Measurements from ENCODE around the gene LRRC75A.
"Not testable (repeated sequence)": the region's sequence is repeated elsewhere in the genome, so short reads cannot be mapped to it uniquely, and the experiment has no call there.

The LRRC75A gene

DNA sequence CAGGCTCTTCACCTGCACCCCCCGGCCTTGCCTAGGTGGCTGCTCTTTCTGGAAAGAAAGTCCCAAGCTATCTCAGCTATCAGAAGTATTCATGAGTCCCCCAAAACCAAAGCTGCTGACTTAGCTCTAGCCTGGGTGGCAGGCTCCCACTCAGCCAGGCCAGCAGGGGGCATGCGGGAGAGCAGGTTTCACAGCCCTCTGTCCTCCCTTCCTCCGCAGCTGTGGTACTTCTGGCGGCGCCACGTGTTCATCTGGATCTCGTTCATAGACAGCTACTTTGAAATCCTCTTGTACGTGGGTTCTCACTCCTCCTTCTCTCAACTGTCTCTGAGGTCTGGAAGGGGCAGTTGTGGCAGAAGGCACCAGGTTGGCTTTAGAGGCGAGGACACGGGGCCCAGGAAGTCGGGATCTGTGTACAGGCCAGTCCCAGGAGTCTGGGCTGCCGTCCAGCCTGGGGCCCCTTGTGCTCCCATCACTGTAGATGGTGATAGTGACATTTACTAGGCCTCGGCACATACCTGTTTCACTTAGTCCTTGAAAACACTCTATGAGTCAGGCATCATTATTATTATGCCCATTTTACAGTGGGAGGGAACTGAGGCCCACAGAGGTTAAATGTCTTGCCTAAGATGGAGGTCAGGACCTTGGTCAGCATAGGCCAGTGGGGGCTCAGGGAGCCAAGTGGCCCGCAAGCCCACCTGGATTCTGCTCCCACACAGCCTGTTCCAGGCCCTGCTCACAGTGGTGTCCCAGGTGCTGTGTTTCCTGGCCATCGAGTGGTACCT is 63.7 kb downstream of the LRRC75A start:
- DNase-seq = no peak

DNA sequence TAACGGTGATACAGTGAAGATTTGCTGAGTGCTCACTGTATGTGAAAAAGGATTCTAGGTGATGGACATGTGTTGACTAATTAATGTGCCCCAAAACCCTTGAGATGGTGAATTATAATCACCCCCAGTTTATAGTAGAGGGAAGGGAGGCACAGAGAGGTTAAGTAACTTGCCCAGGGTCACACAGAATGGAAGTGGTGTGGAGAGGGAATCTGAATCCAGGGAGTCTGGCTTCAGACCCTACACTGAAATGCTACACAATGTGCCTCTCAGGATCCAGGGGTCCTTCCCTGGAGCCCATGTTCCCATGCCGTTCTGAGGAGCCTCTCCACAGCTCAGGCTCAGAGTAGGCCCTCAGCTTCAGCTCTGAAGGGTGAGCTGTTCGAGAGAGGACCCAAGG is 65.0 kb downstream of the LRRC75A start:
- DNase-seq = no peak

DNA sequence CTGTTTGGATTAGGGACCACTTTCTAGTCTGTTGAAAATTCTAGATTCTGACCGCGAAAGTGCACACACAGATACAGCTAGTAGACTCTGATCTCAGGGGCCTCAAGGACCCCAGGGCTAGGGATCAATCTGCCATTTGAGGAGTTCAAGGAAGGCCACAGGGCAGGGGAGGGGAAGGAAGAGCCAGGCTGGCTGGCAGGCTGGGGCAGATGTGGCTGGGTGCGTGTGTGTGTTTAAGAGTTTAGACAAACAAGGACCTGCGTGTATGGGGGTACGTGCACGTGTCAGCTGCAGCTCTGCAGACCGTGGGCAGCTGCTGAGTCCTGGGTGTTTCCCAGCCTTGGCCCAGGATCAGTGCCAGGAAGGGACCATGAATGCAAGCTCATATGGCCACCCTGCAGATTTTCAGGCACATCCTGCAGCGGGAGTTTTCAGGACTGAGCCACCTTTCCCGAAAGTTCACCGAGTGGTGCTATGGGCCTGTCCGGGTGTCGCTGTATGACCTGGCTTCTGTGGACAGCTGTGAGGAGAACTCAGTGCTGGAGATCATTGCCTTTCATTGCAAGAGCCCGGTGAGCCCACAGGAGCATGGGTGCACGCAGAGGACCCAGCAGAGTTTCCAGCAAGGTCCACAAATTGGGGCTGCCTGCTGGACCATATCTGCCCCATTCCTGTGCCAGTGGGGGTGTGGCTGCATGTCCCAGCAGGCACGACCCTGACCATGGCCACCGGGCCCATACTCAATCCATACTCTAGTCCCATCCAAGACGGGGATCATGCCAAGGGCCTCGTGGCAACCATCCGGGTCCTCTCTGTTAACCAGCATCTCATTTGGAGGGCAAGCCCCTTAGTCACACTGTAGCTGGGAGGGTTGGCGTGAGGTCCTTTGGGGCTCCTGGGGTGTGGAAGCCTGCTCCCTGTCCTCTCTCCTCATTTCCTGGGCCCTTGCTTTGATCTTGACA is 66.0 kb downstream of the LRRC75A start:
- no peak for DNase-seq

DNA sequence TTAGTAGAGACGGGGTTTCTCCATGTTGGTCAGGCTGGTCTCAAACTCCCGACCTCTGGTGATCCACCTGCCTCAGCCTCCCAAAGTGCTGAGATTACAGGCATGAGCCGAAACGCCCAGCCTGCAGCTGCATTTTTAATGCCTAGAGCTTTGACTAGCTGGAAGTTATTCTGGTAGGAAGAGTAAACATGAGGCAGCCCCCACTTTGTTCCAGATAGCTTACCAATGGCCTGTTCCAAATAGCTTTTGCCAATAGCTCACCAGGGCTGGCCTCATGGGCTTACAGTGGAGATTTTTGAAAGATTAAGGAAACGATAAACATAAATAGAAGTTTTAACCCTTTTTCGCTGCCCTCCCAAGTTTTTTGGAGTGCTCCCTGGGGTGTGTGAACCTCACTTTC is 66.8 kb downstream of the LRRC75A start:
- DNase-seq = no peak

DNA sequence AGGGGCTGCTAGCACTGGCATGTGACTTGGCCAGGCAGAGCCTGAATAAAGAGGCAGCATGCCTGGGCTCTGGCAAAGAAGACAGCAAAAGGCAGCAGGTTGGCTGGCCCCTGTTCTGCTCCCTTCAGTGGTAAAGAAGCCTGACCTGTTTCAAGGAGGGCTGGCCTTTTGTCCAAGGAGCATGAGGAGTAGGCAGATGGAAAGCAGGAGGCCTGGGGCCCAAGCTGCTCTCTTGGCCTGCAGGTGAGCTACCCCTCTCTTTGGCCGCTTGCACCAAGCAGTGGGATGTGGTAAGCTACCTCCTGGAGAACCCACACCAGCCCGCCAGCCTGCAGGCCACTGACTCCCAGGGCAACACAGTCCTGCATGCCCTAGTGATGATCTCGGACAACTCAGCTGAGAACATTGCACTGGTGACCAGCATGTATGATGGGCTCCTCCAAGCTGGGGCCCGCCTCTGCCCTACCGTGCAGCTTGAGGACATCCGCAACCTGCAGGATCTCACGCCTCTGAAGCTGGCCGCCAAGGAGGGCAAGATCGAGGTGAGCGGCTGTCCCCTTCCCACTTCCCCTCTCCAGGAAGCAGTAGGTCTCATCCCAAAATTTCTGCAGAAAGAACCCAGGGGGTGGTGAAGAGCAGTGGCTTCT is 68.6 kb downstream of the LRRC75A start:
- DNase-seq = no peak

DNA sequence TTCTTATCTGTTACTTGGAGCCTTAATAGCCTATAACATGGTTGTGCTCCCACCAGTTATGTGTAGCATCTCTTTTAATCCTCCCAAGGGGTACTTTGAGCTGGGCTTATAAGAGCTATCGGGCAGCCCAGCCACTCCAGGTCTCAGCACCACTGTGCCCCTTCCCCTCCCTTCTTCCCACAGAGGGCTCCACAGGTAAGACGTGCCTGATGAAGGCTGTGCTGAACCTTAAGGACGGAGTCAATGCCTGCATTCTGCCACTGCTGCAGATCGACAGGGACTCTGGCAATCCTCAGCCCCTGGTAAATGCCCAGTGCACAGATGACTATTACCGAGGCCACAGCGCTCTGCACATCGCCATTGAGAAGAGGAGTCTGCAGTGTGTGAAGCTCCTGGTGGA is 69.6 kb downstream of the LRRC75A start:
- no peak for DNase-seq

DNA sequence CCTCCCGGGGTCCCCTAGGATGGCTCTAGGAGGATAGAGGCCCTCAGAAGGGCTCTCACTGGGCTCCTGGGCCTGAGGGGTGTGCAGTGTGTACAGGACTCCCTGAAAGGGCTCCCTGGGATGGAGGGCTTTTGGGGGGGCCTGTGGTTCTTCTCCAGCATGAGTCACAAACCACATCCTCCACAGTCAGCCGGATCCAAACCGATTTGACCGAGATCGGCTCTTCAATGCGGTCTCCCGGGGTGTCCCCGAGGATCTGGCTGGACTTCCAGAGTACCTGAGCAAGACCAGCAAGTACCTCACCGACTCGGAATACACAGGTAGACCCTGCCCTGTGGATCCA is 72.1 kb downstream of the LRRC75A start:
- DNase-seq = no peak

DNA sequence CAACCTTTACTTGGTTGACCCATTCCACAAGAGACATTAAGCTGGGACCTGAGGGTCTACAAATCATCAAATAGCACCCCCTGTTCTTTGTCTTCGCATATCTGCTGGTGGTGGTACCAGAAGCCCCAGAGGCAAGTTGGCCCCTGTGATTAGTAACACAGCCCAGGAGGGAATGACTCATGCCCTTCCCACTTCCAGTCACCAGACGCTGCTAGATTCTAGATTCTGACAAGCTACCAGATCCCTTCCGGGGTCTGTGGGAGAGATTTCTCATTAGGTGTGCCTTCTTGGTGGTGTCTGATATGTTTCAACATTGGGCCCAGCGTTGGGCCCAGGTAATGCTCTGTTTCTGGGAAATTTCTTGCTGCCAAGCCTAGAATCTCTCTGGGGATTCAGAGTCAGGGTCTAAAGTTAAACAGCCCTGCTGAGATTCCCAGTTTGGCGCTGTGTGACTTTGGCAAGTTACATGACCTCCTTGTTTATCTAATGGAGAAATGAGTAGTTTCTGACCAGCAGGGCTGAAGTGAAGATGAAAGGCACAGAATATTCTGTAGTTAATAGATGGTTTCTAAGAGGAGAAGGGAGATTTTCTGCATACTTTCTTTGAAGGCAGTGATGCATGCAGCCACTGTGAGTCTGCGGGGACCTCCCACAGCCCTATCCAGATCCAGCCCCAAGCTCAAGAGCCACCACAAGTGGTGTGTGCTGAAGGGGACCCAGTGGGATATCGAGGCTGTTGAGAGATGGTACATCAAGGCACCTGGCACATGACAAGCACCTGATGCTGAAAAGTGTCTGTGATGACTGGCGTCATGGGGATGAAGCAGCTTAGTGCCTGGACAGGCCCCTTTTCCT is 72.7 kb downstream of the LRRC75A start:
- DNase-seq = no peak

DNA sequence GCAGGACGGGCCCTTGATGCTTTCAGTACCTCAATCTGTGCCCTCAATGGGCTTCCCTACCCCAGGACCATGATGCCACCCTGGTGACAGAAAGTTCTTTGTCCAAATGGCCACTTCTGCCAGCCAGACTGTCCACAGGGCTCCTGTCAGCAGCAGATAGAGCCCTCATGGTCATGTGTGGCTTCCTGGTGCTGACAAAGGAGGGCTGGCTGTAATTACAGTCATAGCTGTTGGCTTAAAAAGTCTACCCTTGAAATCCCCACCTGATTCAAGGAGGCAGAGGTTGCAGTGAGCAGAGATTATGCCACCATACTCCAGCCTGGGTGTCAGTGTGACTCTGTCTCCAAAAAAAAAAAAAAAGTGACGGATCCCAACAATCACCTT is 73.3 kb downstream of the LRRC75A start:
- no peak for DNase-seq

DNA sequence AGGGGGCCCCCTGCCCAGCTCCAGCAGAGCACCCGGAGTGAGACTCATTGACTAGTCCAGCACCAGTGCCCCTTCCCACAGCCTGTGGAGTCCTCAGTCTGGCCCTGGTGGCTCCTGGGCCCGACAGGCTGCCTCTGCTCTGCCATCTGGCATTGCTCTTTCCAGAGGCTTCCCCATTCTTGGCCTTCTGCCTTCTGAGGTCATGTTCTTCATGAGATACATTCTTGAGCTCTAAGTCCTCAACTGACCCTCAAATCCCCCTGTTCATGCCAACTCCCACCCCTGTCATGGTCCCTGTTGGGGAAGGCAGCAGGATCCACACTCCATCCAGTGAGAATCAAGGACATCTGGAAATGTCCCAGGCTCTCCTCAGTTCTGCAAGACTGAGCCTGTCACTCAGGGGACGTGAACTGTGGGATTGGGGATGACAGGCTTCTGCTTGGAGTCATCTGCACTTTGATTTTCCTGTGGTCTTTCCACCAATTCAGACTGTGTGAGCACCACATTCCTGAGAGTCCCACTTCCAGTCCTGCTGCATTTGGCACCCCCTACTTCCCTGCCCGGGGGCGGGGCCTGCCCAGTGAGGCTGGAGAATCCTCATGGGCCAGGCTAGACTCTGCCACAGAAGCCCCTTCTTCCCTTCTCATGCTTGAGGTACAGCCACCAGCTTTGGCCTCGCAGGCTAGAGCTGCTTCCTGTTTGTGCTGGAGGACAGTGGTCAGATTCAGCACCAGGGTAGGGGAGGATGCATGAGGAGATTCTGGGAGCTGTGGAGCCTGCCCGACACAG is 73.9 kb downstream of the LRRC75A start:
- DNase-seq = no peak

DNA sequence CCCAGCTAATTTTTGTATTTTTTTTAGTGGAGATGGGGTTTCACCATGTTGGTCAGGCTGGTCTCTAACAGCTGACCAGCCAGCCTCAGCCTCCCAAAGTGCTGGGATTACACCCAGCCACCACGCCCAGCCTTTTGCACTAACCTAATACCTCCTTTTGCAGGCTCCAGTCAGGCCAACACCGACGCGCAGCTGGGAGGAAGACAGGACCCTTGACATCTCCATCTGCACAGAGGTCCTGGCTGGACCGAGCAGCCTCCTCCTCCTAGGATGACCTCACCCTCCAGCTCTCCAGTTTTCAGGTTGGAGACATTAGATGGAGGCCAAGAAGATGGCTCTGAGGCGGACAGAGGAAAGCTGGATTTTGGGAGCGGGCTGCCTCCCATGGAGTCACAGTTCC is 74.6 kb downstream of the LRRC75A start:
- no peak for DNase-seq

DNA sequence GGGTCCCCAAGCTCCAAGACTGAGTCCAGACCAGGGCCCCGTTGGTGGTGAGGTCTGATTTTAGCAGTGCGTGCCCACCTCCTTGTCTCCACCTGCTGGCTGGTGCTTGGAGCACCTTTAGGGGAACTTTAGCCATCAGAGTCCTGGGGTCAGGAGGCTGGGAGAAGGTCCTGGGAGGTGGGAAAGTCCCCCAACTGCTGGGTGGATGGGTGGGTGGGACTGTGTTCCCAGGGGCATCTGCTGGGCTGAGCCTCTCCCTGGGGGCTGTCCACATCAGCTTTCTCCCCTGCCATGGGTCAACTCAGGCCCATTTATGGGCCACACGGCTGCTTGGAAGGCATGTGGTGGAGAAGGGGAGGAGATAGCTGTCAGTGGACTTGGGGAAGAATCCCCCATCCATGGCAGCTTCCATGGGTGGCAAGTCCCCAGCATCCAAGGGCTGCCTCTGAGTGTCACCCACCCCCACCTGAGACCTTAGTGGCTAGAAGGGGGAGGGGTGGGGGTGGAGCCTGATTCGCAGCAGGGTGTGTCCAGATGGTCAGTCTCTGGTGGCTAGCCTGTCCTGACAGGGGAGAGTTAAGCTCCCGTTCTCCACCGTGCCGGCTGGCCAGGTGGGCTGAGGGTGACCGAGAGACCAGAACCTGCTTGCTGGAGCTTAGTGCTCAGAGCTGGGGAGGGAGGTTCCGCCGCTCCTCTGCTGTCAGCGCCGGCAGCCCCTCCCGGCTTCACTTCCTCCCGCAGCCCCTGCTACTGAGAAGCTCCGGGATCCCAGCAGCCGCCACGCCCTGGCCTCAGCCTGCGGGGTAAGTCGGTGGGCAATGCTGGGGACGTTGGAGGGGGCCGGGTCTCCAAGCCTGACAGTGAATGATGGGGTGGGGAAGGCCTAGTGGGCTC is 76.7 kb downstream of the LRRC75A start, which contains the start of gene TRPV2:
Gene TRPV2, plus strand, starts transcription at position 541 of the 894 bp plus-strand sequence. CDS start 2,098 bp downstream, outside the sequence.
- DNase-seq = peak; percentile 40

DNA sequence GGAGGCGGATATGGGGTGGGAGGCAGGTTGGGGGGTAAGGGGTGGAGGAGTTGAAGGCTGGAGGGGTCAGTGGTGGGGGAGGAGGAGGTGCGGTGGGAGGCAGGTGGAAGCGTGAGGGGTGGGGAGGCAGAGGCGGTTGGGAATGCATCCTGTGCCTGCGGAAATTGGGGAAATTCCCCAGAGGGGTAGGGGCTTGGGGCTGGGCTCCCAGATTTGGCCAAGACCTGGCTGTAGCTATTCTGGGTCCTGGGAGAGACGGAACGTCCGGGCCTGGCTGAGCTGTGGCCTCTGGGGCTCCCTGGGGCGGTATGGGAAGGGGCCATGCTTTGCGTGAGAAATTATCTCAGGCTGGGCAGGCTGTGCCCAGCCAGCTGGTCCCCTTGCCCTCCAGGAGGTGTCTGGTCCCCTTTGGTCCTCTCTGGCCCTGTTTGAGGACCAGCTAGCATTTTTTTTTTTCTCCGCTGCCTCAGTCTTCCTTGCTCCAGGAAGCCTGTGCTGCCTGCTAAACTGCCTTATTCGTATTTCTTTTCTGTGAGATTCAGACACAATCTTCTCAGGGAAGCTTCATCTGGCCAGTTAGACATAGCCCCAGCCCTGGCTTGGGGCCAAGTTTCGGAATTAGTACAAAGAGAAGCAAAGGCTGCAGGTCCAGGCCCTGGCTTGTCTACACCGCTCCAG is 83.9 kb downstream of the LRRC75A start:
- no peak for DNase-seq

DNA sequence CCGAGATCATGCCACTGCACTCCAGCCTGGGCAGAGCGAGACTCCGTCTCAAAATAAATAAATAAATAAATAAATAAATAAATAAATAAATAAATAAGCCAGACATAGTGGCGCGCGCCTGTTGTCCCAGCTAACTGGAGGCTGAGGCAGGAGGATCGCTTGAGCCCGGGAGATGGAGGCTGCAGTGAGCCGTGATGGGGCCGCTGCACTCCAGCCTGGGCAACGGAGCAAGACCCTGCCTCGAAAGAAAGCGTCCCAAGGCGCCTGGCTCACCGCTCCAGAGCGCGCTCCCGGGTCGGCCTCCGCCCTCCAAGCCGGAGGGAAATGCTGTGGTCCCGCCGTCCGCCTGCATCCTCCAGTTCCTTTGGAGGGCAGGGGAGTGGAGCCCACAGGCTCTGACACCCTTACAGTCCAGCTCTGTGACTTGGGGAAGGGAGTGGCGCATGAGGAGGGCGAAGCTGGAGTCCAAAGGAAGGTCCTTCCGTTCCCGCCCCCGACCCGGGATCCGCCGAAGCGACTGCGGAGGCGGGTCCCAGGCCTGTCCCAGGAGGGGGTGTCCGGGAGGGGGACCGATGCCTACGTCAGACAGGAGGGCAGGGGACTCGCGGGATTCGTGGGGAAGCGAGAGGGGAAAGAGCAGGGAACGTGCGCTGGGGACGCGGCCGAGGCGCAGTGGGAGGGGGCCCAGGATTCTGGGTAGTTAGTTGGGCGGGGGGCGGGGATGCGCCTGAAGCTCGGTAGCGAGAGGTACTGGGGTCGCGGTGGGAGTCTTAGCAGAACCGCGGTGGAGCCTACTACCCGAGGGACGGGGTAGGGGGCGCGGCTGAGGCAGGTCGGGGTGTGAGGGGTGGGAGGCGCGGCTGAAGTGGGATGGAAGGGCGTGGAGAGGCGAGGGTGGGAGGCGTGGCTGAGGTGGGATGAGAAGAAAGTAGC is 85.0 kb downstream of the LRRC75A start:
- peak; percentile 71 for DNase-seq

DNA sequence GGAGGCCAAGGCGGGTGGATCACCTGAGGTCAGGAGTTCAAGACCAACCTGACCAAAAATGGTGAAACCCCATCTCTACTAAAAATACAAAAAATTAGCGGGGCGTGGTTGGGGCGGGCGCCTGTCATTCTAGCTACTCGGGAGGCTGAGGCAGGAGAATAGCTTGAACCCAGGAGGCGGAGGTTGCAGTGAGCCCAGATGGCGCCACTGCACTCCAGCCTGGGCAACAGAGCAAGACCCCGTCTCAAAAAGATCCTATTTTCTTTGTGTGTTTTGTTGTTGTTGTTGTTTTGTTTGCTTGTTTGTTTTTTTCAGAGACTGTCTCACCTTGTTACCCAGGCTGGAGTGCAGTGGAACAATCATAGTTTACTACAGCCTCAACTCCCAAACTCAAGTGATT is 88.1 kb downstream of the LRRC75A start:
- not testable (repeated sequence) for DNase-seq

DNA sequence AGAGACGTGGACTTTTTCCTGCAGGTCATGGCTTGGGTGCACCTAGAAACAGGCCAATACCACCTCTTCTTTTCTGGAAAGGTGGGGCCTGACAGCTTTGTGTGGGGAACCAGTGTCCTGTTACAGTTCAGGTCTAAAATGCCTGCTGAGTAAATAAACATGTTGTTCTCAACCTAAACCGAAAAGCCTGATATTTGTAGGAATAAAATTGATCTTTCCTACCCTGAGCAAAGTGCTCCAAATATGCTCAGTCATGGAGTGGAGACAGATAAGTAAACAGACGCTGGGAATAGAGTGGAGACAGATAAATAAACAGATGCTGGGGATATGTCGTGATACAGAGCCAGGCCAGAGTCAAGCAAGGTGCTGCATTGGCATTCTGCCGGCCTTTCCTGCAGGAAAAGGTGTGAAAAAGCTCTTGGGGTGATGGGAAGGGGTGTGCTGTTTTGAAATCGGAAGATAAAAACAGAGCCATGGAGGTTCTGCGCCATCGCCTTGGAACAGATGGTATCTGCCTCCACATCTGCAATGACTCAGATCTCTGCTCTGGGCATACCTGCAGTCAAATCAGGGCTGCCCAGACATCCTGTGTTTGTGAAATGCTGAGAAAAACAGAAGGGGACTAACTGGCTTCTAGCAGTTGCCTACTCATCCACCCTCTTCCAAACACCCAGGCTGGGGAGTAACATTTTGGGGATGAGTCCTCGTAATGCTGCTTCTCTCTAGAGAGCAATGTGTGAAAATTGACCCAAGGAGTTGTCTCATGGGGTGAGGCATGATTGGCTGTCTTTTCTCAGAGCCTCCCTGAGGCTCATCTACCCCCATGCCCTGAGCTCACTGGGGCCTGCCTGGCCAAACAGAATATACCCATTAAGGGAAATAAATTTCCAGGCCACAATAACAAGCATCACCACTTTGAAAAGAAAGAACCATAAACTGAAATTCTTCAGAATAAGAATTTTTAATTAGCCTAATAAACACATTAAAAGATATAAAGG is 93.4 kb downstream of the LRRC75A start:
- DNase-seq = no peak

DNA sequence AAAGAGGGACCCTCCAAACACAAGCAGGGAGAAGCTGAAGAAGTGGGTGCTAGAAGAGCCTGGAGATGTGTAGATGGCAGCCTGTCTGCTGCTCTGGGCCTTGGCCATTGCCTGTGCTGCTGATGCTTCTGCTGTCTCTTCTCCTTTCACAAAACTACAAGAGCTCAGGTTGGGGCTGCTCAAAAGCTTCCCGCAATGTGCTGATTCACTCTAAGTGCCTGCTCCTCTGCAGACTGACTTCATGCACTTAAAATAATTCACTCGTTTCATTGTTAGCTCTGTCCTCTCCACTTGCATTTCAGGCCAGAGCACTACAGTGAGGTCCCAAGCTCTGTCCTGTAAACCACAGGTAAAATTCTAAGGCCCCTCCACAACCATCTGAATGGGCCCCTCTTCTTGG is 95.3 kb downstream of the LRRC75A start:
- not testable (repeated sequence) for DNase-seq

Measured in right forelimb (tissue), 1 donor.